T-helper 1 cell (primary cell): ENCODE data around the gene RNF5.
"Not testable (repeated sequence)": the region's sequence is repeated elsewhere in the genome, so short reads cannot be mapped to it uniquely, and the experiment has no call there.

Experiments used
- DNase-seq, 5 donors: peaks; one replicate each; pipeline ENCODE4 v3.0.0-alpha.2; 2012 to 2020

The RNF5 gene

DNA sequence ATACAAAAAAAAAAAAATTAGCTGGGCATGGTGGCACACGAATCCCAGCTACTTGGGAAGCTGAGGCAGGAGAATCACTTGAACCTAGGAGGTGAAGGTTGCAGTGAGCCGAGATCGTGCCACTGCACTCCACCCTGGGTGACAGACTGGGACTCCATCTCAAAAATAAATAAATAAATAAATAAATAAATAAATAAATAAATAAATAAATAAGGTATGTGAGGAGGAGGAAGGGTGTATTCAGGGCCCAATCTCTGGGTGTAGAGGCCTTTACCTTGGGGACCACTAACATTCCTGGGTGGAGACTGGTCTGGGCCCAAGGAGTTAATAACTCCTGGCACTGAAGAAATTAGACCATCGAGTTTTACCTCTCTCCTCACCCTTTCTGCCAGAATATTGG, 33.2 kb downstream of the RNF5 start:
- not testable (repeated sequence) for DNase-seq

DNA sequence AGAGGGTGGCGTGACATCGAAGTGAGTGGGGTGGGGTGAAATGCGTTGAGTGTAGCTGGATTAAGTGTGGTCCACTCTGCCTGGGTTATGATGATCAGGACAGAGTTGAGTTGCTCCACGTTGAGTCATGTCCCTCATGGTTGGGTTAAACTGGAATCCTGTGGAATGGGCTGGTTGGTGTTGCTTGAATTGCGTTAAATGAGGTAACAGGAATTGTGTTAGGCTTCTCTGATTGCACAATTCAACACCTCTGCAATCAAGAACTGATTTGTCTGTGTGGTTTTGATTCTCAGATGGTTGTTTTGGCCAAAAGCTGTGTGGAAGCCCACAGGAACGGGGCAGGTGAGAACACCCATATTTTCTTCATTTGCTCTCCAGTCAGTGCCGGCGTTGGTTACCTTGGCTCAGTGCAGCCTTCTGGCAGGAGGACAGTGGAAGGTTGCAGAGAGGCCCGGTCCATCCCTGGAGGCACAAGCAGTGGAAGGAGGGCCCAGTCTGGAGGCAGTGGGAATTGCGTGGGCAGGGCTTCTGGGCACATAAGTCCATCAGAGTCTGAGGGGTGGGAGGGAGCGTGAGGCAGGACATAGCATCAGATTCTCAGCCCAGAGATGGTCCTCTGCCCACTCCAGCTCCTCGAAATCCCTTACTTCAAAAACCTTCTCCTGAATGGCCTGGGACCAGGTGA, 34.0 kb downstream of the RNF5 start:
- no peak for DNase-seq

DNA sequence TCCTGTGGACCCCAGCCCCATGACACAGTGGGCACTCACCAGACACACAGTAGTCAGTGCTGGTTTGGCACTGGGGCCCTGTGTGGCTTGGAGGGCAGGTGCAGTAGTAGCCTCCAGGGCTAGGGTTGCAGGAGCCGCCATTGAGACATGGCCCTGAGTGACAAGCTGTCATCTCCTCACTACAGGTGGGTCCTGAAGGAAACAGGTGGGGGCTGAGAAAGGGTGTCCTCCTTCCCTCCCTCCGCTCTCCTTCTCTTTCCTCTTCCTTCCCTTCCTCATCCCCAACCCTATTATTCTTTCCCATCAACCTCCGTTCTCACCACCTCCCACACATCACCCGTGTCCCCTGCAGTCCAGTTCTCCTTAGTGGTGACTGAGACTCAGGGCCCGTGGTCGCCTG, 35.4 kb downstream of the RNF5 start:
- DNase-seq, result no peak

DNA sequence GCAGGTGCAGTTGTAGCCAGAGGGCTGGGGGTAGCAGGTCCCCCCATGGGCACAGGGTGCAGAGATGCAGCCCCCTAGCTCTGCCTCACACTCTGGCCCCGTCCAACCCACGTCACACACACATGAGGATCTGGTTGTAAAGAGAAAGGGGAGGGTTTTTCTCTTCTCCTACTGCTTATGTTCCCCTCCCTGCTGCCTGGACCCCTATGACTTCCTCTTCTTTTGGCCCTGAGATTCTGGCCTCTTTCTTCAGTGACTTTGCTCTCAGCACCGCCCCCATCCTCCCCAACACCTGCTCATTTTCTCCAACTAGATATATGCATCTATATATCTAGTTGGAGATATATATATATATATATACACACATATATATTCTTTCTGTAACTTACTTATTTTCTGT, 35.9 kb downstream of the RNF5 start:
- no peak for DNase-seq

DNA sequence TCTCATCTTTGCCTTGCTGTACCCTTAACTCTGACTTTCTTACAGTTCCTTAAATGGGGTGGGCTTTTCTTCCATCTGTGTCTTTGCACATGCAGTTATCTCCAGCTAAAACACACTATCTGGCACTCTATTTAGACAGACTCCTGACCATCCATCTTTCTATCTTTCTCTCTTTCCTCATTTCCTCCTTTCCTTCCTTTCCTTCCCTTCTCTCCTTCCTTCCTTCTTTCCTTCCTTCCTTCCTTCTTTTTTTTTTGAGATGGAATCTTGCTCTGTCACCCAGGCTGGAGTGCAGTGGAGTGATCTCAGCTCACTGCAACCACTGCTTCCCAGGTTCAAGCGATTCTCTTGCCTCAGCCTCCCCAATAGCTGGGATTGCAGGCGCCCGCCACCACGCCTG, 37.4 kb downstream of the RNF5 start:
- no peak for DNase-seq

DNA sequence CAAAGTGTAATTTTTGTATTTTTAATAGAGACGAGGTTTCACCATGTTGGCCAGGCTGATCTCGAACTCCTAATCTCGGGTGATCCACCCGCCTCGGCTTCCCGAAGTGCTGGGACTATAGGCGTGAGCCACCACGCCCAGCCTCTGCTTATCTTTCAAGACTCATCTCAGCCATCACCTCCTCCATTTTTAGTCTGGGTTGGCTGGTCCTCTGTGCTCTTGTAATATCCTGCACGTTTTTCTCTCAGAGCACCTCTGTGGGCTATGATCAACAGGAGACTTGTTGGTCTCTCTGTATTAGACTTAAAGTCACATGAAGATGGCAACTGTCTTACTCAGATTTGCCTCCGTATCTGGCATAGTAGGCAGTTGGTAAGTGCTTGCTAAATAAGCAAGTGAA, 38.1 kb downstream of the RNF5 start:
- DNase-seq, result no peak

DNA sequence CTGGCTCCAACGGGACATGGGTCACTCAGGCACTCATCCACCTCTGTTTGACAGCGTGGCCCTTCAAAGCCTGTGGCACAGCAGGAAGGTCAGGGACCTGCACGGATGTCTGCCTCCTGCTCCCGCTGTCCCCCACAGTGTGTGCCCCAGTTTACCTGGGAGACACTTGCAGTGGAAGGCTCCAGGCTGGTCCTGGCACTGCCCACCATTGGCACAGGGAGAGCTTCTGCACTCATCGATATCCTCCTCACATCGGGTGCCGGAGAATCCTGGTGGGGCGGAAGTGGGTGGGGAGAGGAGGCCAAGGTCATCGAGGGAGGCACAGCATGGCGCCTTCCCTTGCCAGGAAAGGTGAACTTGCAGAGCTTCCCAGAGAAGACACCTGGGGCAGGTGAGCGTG, 38.8 kb downstream of the RNF5 start:
- DNase-seq, result no peak

DNA sequence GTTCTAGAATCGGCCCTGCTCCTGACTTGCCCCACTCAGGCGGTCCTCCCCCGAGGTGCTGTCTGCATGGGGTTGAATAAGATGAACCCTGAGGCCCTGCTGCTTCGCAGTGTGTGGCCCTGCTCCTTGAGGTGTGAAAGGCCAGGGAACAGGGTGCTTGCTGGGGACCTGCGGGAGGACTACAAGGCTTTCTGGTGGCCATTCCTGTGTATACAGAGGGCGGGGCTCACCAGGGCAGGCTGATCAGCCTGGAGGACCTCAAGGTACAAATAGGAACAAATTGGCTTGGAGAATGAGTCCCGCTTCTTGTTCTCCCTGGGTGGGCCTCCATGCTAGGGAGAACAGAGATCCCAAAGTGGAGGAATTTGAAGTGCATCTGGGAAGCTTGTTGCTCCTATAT, 40.0 kb downstream of the RNF5 start:
- DNase-seq, result no peak

DNA sequence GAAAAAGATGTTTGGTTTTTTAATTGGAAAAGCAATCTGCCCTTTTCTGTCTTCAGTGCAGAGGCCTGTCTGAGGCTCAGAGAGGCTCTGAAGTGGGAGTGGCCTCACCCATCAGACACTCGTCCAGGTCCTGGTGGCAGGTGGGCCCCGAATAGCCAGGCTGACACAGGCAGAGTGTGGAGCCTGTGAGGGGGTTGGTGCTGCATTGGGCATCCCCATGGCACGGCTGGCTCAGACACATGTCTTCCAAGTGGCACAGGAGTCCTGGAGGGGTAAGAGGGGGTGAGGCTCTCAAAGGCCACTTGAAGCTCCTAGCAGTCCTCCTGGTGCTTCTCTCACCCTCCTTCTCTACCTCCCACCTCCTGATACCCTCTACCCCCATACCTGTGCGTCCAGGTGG, 41.8 kb downstream of the RNF5 start:
- DNase-seq, result no peak

DNA sequence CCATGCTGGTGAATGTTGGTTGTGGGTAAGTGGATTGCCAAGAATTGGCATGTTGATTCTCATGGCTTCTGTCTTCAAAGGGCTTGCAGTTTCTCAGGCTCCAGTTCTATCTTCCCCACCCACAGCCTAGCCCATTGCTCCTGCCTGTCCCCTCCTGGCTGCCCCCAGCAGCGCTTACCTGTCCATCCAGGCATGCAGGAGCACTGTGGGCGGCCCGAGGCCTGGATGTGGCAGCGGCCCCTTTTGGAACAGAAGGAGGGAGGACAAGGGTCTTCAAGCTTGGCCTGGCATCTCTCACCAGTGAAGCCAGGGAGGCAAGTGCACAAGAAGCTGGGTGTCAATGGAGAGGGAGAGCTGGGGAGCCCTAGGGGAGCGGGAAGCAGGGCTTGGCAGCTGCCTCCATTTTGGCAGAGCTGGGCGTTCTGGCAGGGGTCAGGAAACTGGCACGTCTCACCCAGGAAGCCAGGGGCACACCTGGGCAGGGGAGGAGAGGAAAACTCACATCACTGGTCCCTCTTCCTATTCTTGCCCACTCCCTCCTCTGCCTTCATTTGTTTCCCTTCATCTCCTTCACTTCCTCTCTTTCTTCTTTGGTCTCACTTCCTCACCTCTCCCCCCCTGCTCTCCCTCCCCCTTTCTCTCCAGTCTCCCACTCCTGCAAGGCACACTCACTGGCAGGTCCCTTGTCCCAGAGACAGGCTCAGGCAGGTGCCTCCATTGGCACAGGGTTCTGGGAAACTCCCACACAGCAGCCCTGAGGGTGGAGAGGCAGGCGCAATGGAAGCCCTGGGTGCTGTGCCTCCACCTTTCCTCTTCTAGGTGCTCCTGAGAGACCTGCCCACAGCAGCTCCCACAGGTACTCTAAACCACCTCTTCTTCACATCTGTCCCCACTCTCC, 44.4 kb downstream of the RNF5 start:
- DNase-seq, result no peak

DNA sequence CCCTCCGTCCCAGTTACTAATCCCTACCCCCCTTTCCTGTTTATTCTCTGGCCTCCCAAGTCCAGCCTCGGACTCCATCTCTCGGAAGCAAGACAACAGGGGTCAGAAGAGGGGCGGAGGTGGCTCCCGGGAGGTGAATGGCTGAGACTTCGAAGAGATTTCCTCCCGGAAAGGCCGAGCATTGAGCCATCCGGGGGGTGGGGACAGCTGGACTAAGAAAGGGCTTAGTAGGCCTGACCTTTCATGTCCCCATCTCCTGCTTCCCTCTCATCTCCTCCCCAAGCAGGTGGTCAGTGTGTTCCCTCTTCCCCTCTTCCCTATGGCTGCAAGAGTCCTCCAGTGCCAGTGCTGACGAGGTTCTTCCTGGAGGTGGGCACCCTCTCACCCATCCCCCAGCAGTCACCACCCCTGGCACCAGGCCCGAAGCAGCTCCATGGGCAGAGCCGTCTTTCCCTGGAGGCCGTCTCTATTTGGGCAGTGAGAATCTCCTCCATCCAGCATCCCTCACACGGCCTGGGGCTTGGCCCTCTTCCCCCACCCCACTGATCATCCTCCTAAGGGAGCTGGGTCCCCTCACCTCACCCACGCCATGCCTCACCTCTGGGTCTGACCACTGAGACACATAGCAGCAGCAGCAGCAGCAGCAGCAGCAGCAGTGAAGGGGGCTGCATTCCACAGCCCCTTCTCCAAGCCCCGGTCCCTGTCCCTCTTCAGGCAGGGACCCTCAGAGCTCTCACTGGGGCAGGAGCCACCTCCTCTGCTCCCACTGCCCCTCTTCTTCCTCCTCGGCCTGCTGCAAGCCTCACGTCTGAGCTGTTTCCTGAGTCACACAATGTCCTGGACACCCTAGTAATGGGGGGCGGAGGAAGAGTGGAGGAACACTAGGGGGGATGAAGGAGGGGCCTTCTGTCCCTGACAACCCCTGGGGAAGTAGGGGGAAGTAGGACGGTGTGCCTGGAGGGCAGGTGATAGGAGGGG, 45.3 kb downstream of the RNF5 start, which contains the start of gene NOTCH4:
NOTCH4 (minus strand) TSS at position 810 of the 978 bp plus-strand sequence; CDS start at position 671, 139 bp downstream.
- no peak for DNase-seq

DNA sequence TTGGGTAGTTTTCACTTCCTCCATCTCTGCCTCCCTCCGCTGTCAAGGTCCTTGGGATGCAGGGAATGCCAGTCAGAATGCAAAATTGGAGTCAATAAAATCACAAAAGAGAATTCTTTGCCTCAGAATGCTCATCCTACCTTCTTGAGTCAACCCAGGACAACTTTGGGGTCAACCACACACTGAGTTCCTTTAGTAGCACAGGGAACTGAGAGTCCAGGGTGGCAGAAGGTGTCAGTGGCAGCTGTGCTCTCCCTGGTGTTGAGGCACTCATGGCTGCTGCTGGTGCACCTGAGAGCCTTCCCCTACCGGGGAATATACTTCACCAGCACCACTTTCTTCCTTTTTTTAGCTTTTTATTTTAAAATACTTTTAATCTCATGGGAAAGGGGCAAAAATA, 46.5 kb downstream of the RNF5 start:
- DNase-seq, result no peak

DNA sequence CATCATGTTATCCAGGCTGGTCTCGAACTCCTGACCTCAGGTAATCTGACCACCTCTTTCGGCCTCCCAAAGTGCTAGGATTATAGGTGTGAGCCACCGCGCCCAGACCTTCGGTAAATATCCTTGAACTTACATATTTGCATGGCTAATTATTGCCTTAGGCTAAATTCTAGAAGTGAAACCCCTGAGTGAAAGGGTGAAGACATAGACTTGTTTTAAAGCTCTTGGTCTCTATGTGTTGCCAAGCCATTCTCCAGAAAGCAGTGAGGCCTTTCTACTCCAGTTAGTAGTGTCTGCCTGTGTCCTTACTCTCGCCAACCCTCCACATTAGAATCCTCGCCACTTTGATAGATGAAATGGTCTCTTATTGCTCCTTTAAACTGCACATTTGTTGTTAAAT, 48.2 kb downstream of the RNF5 start:
- DNase-seq, result no peak
